SK-N-SH (cell line): ENCODE results near the gene KCNK17.

Experiments used
- CTCF ChIP-seq: fragments of 200-600 bp; sonication (generic); IDR thresholded peaks from 2 replicates; pipeline ENCODE4 v1.6.1; 2017; ENCODE audit warnings: antibody characterized with exemption, mild to moderate bottlenecking, moderate library complexity
- ELF1 ChIP-seq: IDR thresholded peaks from 2 replicates; pipeline ENCODE4 v1.4.0; 2012
- FOXM1 ChIP-seq: IDR thresholded peaks from 2 replicates; pipeline ENCODE4 v1.4.0; 2012; ENCODE audit warnings: low read depth, mild to moderate bottlenecking
- MAX ChIP-seq: IDR thresholded peaks from 2 replicates; pipeline ENCODE4 v1.4.0; 2012; ENCODE audit warnings: low read depth
- MXI1 ChIP-seq: IDR thresholded peaks from 2 replicates; pipeline ENCODE4 v1.6.1; 2012; ENCODE audit warnings: mild to moderate bottlenecking, low read depth, low read length, improper control_type of control experiment
- NRF1 ChIP-seq: IDR thresholded peaks from 2 replicates; pipeline ENCODE4 v1.6.1; 2012; ENCODE audit warnings: low read depth, mild to moderate bottlenecking, low read length
- POLR2AphosphoS5 ChIP-seq: IDR thresholded peaks from 2 replicates; pipeline ENCODE4 v1.6.1; 2012; ENCODE audit warnings: low read depth, low read length
- RAD21 ChIP-seq: IDR thresholded peaks from 2 replicates; pipeline ENCODE4 v1.6.1; 2012; ENCODE audit warnings: mild to moderate bottlenecking, low read length
- RXRA ChIP-seq: IDR thresholded peaks from 2 replicates; pipeline ENCODE4 v1.4.0; 2012; ENCODE audit warnings: low read depth, mild to moderate bottlenecking, borderline replicate concordance
- SIN3A ChIP-seq: IDR thresholded peaks from 2 replicates; pipeline ENCODE4 v1.6.1; 2012; ENCODE audit warnings: low read depth, mild to moderate bottlenecking, low read length, moderate library complexity, borderline replicate concordance
- SMC3 ChIP-seq: IDR thresholded peaks from 2 replicates; pipeline ENCODE4 v1.6.1; 2012; ENCODE audit warnings: low read depth, low read length, improper control_type of control experiment
- TAF1 ChIP-seq: IDR thresholded peaks from 2 replicates; pipeline ENCODE4 v1.6.1; 2012; ENCODE audit warnings: low read depth, mild to moderate bottlenecking, low read length, moderate library complexity, borderline replicate concordance
- TEAD4 ChIP-seq: IDR thresholded peaks from 2 replicates; pipeline ENCODE4 v1.4.0; 2012; ENCODE audit warnings: mild to moderate bottlenecking, borderline replicate concordance; ENCODE audit not compliant: insufficient read depth
- USF1 ChIP-seq: IDR thresholded peaks from 2 replicates; pipeline ENCODE4 v1.4.0; 2012; ENCODE audit warnings: low read depth, borderline replicate concordance

GRCh38 chr6:39319621-39320362 is 5.6 kb upstream of the KCNK17 start:
- TF ChIP-seq TAF1 (no peak), SIN3A (no peak), MXI1 (no peak), FOXM1 (no peak), CTCF (no peak), POLR2AphosphoS5 (no peak), MAX (no peak), TEAD4 (no peak), NRF1 (no peak), USF1 (no peak), ELF1 (no peak), RXRA (no peak), RAD21 (no peak), SMC3 (no peak)
